ENCODE results near the gene CBR1. TPM values are rescaled to one million over a fixed set of nuclear protein-coding genes. Genes with fewer than 3 reads are reported as not detected.
A peak's percentile ranks its signal among the peaks of the same experiment; 100 is the strongest.

The CBR1 gene
- total and polyA plus RNA-seq, 4 donors: 26.4 to 178 (median 64.3) TPM

GRCh38 chr21:36029309-36029708 lies 40.5 kb upstream of the CBR1 start:
- no peak overlapping the region for H3K4me3 ChIP-seq (ENCODE audit: low read length in 2 of 2)
- ATAC-seq (ENCODE audit: low FRiP score) (no peak), DNase-seq (no peak)
- no peaks in the 10 kb centered on the region for H3K27me3 ChIP-seq (ENCODE audit: control insufficient read depth in 1 of 2, insufficient read depth in 2 of 2, low read length in 1 of 2)
- no peaks in the 10 kb centered on the region for H3K36me3 ChIP-seq (ENCODE audit: control insufficient read depth in 1 of 2, insufficient read depth in 2 of 2, low read length in 1 of 2)
- no peaks in the 10 kb centered on the region for H3K4me1 ChIP-seq (ENCODE audit: control insufficient read depth in 1 of 2, insufficient read depth in 2 of 2, low read length in 2 of 2)
- H3K9me3 ChIP-seq (ENCODE audit: control insufficient read depth, low read length): no peaks in the 10 kb centered on the region
- no peak overlapping the region for H3K27ac ChIP-seq (ENCODE audit: low read depth in 1 of 2, low read length in 2 of 2)
- 86 to 89% methylated on average over 8 of the region's 8 CpGs for WGBS, 2 donors
- intact Hi-C loops (cut with DNase I): loop anchor here (5.0 to 10.0 kb wide), 4 partner anchors 1145 to 1337 kb away; no protein-coding TSS in a partner anchor

- no peaks in the 10 kb centered on the region for H3K27me3 ChIP-seq (ENCODE audit: control insufficient read depth in 1 of 2, insufficient read depth in 2 of 2, low read length in 1 of 2)
- H3K36me3 ChIP-seq (ENCODE audit: control insufficient read depth in 1 of 2, insufficient read depth in 2 of 2, low read length in 1 of 2): no peaks in the 10 kb centered on the region
- no peaks in the 10 kb centered on the region for H3K9me3 ChIP-seq (ENCODE audit: control insufficient read depth, low read length)
- DNase-seq (no peak), ATAC-seq (ENCODE audit: low FRiP score) (no peak)
- no peak overlapping the region for H3K27ac ChIP-seq (ENCODE audit: low read depth in 1 of 2, low read length in 2 of 2)
- WGBS, 2 donors: 59 to 66% methylated on average over 16 of the region's 16 CpGs
- intact Hi-C loops (cut with DNase I): no loop called here
- H3K4me1 ChIP-seq (ENCODE audit: control insufficient read depth in 1 of 2, insufficient read depth in 2 of 2, low read length in 2 of 2): no peaks in the 10 kb centered on the region
- H3K4me3 ChIP-seq (ENCODE audit: low read length in 2 of 2): no peak overlapping the region
These were observed 39.1 kb upstream of the CBR1 start for GRCh38 chr21:36030581-36031189.

GRCh38 chr21:36032647-36033406 lies 37.0 kb upstream of the CBR1 start:
- no peak for DNase-seq
- no peaks in the 10 kb centered on the region for H3K4me1 ChIP-seq (ENCODE audit: control insufficient read depth in 1 of 2, insufficient read depth in 2 of 2, low read length in 2 of 2)
- ATAC-seq (ENCODE audit: low FRiP score): no peak
- 89 to 91% methylated on average over 24 to 28 of the region's 28 CpGs for WGBS, 2 donors
- H3K36me3 ChIP-seq (ENCODE audit: control insufficient read depth in 1 of 2, insufficient read depth in 2 of 2, low read length in 1 of 2): no peaks in the 10 kb centered on the region
- intact Hi-C loops (cut with DNase I): no loop called here
- H3K27ac ChIP-seq (ENCODE audit: low read depth in 1 of 2, low read length in 2 of 2): no peak overlapping the region
- H3K27me3 ChIP-seq (ENCODE audit: control insufficient read depth in 1 of 2, insufficient read depth in 2 of 2, low read length in 1 of 2): no peaks in the 10 kb centered on the region
- H3K4me3 ChIP-seq (ENCODE audit: low read length in 2 of 2): no peak overlapping the region
- H3K9me3 ChIP-seq (ENCODE audit: control insufficient read depth, low read length): no peaks in the 10 kb centered on the region

DNA sequence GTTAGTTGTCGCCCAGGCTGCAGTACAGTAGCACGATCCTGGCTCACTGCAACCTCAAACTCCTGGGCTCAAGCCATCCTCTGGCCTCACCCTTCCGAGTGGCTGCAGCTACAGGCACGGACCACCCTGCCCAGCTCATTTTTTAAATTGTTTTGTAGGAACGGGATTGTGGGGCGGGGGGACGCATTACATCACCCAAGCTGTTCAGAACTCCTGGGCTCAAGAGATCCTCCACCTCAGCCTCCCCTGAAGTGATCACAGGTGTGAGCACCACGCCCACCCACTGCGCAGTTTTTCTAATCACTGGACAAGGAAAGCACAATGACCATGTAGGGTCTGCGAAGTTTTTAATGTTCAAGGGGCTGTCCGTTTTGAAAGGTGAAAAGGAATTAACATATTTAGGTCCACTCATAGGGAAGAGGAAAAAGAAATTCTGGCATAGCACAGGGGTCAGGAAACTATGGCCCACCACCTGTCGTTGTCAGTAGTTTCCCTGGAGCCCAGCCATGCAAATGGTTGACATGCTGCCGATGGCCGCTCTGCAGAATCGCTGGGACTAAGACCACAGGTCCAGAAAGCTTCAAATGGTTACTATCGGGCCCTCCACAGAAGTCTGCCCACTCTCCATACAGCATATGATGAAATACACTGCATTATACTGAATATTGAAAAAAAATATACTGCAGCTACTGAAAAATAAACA lies 35.5 kb upstream of the CBR1 start:
- H3K27ac ChIP-seq (ENCODE audit: low read depth in 1 of 2, low read length in 2 of 2): no peak overlapping the region
- no peaks in the 10 kb centered on the region for H3K27me3 ChIP-seq (ENCODE audit: control insufficient read depth in 1 of 2, insufficient read depth in 2 of 2, low read length in 1 of 2)
- ATAC-seq (ENCODE audit: low FRiP score) (no peak), DNase-seq (no peak)
- H3K9me3 ChIP-seq (ENCODE audit: control insufficient read depth, low read length): no peaks in the 10 kb centered on the region
- peaks cover 0 to 3% of the 10 kb centered on the region in 2 donors for H3K36me3 ChIP-seq (ENCODE audit: control insufficient read depth in 1 of 2, insufficient read depth in 2 of 2, low read length in 1 of 2)
- intact Hi-C loops (cut with DNase I): no loop called here
- no peaks in the 10 kb centered on the region for H3K4me1 ChIP-seq (ENCODE audit: control insufficient read depth in 1 of 2, insufficient read depth in 2 of 2, low read length in 2 of 2)
- WGBS, 2 donors: 81 to 85% methylated on average over 16 of the region's 16 CpGs
- no peak overlapping the region for H3K4me3 ChIP-seq (ENCODE audit: low read length in 2 of 2)

DNA sequence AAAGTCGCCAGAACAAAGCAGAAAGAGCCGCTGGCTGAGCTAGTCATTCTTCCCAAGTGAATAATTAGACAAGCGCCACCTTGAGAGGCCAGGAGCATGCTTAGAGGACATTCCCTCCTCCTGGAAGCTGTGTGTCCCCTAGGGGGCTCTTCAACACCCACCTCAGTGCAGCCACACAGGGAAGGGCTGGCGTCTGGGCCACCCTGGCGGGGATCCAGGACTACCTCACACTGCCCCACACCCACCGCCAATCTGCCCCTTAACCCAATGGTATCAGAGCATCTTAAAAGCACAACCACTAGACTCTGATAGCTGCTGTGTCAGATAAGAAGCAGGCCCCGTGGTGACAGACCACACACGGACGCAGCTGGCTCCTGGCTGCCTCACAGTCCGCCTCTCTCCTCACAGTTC lies 34.4 kb upstream of the CBR1 start:
- DNase-seq (no peak), ATAC-seq (ENCODE audit: low FRiP score) (no peak)
- peaks cover 0 to 3% of the 10 kb centered on the region in 2 donors for H3K36me3 ChIP-seq (ENCODE audit: control insufficient read depth in 1 of 2, insufficient read depth in 2 of 2, low read length in 1 of 2)
- H3K27ac ChIP-seq (ENCODE audit: low read depth in 1 of 2, low read length in 2 of 2): no peak overlapping the region
- no peaks in the 10 kb centered on the region for H3K4me1 ChIP-seq (ENCODE audit: control insufficient read depth in 1 of 2, insufficient read depth in 2 of 2, low read length in 2 of 2)
- H3K27me3 ChIP-seq (ENCODE audit: control insufficient read depth in 1 of 2, insufficient read depth in 2 of 2, low read length in 1 of 2): no peaks in the 10 kb centered on the region
- intact Hi-C loops (cut with DNase I): no loop called here
- no peaks in the 10 kb centered on the region for H3K9me3 ChIP-seq (ENCODE audit: control insufficient read depth, low read length)
- 76 to 81% methylated on average over 10 of the region's 10 CpGs for WGBS, 2 donors
- no peak overlapping the region for H3K4me3 ChIP-seq (ENCODE audit: low read length in 2 of 2)

GRCh38 chr21:36038701-36039497 lies 30.9 kb upstream of the CBR1 start:
- H3K4me1 ChIP-seq (ENCODE audit: control insufficient read depth in 1 of 2, insufficient read depth in 2 of 2, low read length in 2 of 2): no peaks in the 10 kb centered on the region
- H3K27me3 ChIP-seq (ENCODE audit: control insufficient read depth in 1 of 2, insufficient read depth in 2 of 2, low read length in 1 of 2): no peaks in the 10 kb centered on the region
- intact Hi-C loops (cut with DNase I): no loop called here
- H3K4me3 ChIP-seq (ENCODE audit: low read length in 2 of 2): no peak overlapping the region
- WGBS, 2 donors: 90 to 93% methylated on average over 17 of the region's 17 CpGs
- no peaks in the 10 kb centered on the region for H3K9me3 ChIP-seq (ENCODE audit: control insufficient read depth, low read length)
- ATAC-seq (ENCODE audit: low FRiP score): no peak
- no peak for DNase-seq
- no peak overlapping the region for H3K27ac ChIP-seq (ENCODE audit: low read depth in 1 of 2, low read length in 2 of 2)
- peaks cover 0 to 3% of the 10 kb centered on the region in 2 donors for H3K36me3 ChIP-seq (ENCODE audit: control insufficient read depth in 1 of 2, insufficient read depth in 2 of 2, low read length in 1 of 2)

- H3K36me3 ChIP-seq (ENCODE audit: control insufficient read depth in 1 of 2, insufficient read depth in 2 of 2, low read length in 1 of 2): peaks cover 0 to 5% of the 10 kb centered on the region in 2 donors
- no peak overlapping the region for H3K27ac ChIP-seq (ENCODE audit: low read depth in 1 of 2, low read length in 2 of 2)
- ATAC-seq (ENCODE audit: low FRiP score) (no peak), DNase-seq (no peak)
- intact Hi-C loops (cut with DNase I): no loop called here
- H3K4me3 ChIP-seq (ENCODE audit: low read length in 2 of 2): no peak overlapping the region
- H3K9me3 ChIP-seq (ENCODE audit: control insufficient read depth, low read length): no peaks in the 10 kb centered on the region
- WGBS, 2 donors: 22 to 24% methylated on average over 6 of the region's 6 CpGs
- H3K27me3 ChIP-seq (ENCODE audit: control insufficient read depth in 1 of 2, insufficient read depth in 2 of 2, low read length in 1 of 2): no peaks in the 10 kb centered on the region
- no peaks in the 10 kb centered on the region for H3K4me1 ChIP-seq (ENCODE audit: control insufficient read depth in 1 of 2, insufficient read depth in 2 of 2, low read length in 2 of 2)
These were observed 30.0 kb upstream of the CBR1 start for GRCh38 chr21:36039861-36040260.

DNA sequence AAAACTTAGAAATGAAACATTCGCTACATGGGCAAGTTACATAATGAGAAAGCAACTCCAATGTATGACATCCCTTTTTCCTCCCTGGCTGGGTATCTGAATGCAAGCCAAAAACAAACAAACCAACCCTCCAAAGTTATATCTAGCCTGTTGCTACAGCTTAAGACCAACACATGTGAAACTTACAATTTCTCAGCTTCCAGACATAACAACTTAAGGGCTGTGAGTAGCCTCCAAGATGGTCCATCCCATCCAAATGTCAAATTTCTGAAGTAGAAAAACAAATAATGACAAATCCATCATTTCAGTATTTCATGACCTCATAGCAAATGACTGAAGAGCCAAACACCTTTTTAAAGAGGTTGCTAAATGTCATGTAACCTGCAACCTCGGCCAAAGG lies 29.4 kb upstream of the CBR1 start:
- peak overlapping the region in 1 of 2 donors; percentile 18 for H3K27ac ChIP-seq (ENCODE audit: low read depth in 1 of 2, low read length in 2 of 2)
- H3K4me1 ChIP-seq (ENCODE audit: control insufficient read depth in 1 of 2, insufficient read depth in 2 of 2, low read length in 2 of 2): no peaks in the 10 kb centered on the region
- peaks cover 0 to 5% of the 10 kb centered on the region in 2 donors for H3K36me3 ChIP-seq (ENCODE audit: control insufficient read depth in 1 of 2, insufficient read depth in 2 of 2, low read length in 1 of 2)
- ATAC-seq (ENCODE audit: low FRiP score) (no peak), DNase-seq (no peak)
- intact Hi-C loops (cut with DNase I): no loop called here
- H3K9me3 ChIP-seq (ENCODE audit: control insufficient read depth, low read length): no peaks in the 10 kb centered on the region
- no peak overlapping the region for H3K4me3 ChIP-seq (ENCODE audit: low read length in 2 of 2)
- H3K27me3 ChIP-seq (ENCODE audit: control insufficient read depth in 1 of 2, insufficient read depth in 2 of 2, low read length in 1 of 2): no peaks in the 10 kb centered on the region
- 20 to 25% methylated on average over 2 of the region's 2 CpGs for WGBS, 2 donors

All from aorta (tissue), 5 donors.